Activated T-helper 1 cell treated with Interleukin-2 at 50 U/mL for 16 hours (primary cell): ENCODE measurements around the gene TTLL10.
"Not testable (repeated sequence)": the region's sequence is repeated elsewhere in the genome, so short reads cannot be mapped to it uniquely, and the experiment has no call there.

Experiments
- DNase-seq: peaks from one replicate; pipeline ENCODE4 v3.0.0-alpha.2; 2020; ENCODE audit warnings: low read depth

Gene TTLL10

DNA sequence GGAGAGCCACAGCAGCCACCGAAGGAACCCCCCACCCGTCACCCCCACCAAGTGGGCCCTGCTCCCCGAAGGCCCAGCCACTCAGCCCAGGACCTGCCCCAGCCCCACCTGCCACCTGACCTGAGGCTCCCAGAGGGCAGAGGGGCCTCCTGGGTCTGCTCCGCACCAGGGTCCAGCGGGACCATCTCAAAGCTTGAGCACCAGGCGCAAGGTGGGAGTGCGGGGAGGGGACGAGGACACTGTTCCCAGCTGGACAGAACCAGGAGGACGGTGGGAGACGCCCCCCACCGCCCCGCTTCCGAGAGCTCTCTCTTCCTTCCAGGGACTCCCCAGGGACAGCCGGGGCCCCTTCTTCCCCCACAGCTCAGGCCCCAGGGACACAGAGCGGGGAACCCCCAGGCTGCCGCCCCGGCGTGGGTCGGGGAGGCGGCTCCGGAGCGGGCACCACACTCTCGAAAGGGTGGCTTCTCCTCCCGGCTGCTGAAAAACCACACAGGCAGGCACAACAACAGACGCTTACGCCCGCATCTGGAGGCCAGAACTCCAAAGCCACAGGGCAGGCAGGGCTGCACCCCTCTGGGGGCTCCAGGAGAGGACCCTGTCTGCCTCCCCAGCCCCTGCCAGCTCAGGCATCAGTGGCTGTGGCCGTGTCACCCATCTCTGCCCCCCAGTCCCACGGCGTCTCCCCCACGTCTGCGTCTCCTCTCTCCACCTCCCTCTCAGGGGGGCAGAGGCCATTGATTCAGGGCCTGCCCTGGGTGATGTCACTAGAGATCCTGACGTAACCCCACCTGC is 1.9 kb upstream of the TTLL10 start:
- DNase-seq = no peak

- no peak for DNase-seq
These were observed 453 bp upstream of the TTLL10 start for GRCh38 chr1:1173061-1173792.

GRCh38 chr1:1175221-1176062 is 1.8 kb downstream of the TTLL10 start:
- no peak for DNase-seq

DNA sequence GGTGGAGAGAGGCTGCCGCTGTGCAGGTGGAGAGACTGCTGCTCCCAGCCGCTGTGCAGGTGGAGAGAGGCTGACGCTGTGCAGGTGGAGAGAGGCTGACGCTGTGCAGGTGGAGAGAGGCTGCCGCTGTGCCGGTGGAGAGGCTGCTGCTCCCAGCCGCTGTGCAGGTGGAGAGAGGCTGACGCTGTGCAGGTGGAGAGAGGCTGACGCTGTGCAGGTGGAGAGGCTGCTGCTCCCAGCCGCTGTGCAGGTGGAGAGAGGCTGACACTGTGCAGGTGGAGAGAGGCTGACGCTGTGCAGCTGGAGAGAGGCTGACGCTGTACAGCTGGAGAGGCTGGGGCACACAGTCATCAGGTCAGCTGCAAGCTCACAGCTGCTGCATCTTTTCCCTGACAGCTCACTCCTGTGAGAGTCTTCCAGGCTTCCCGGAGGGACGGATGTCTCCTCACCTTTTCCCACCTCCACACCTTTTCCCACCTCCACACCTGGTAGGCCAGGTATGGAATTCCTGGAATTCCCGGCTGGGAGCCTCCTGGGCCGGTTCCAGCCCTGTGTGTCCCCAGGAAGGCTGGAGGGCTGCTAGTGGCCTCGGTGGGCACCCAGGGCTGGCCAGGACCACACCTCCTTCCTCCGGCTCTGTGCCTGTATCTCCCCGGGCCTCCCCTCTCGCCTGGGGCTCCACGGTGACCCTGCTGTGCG is 2.5 kb downstream of the TTLL10 start:
- DNase-seq = not testable (repeated sequence)

GRCh38 chr1:1176931-1177330 is 3.3 kb downstream of the TTLL10 start:
- DNase-seq = no peak

GRCh38 chr1:1177452-1178206 is 3.9 kb downstream of the TTLL10 start:
- DNase-seq = no peak

GRCh38 chr1:1178794-1179331 is 5.2 kb downstream of the TTLL10 start:
- no peak for DNase-seq

- DNase-seq = no peak
These were observed 5.8 kb downstream of the TTLL10 start for GRCh38 chr1:1179346-1179982.

- DNase-seq = no peak
These were observed 6.5 kb downstream of the TTLL10 start for GRCh38 chr1:1179983-1180861.

DNA sequence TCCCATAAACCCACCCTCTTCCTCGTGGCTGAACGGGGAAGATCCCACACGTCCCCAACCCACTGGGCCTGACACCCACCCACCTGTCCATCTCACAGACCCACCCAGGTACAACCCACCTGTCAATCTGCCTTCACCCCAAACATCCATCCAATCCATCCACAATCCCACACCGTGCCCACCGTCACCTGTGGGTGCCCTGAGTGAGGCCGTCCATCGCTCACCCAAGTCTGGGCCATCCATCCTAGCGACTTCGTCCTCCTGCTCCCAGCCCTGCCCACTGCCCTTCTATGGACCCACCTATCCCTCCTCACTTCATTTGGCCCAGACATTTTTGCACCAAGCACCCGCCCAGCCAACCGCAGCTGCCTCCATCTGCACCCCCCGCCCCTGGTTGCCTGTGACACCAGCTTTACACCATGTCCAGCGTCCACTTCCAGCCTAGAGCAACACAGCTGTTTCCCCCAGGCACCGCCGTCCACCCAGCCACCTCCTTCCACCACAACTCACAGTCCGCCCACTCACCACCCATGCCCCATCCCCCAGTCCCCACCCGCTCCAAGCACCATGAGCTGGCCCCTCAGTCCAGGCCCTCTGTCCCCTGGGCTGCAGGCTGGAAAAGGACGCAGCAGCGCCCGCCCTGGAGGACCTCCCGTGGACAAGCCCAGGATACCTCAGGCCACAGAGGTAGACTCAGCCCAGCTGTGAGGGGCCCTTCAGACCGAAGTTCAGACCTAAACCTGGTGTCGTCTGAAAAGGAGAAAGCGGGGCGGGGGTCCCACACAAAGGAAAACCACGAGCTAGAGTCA is 7.7 kb downstream of the TTLL10 start:
- DNase-seq = no peak

- no peak for DNase-seq
These were observed 8.3 kb downstream of the TTLL10 start for GRCh38 chr1:1181938-1182410.

GRCh38 chr1:1182491-1183220 is 9.0 kb downstream of the TTLL10 start:
- DNase-seq = no peak

DNA sequence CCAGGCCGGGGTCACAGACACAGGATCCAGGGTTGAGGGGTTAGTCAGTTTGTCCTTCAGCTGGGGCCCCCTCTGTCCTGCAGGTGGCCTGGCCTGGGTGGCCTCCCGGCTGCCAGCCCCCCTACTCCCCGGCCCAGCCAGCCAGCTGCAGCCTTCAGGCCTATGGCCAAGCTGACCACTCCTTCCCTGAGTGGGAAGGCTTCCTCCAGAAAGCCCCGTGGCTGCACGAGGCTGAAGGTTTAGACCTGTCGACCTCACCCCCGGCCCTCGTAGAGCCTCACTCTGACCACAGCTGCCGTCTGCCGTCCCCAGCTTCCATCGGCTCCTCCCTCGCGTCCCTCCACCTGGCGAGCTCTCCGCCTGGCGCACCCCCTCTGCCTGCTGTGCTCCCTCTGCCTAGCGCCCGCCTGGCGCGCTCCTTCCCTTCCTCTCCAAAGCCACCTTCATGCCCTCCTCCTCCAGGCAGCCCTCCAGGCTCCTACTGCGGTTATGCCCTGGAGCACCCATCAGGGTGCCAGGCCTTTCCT is 9.6 kb downstream of the TTLL10 start:
- DNase-seq = no peak

DNA sequence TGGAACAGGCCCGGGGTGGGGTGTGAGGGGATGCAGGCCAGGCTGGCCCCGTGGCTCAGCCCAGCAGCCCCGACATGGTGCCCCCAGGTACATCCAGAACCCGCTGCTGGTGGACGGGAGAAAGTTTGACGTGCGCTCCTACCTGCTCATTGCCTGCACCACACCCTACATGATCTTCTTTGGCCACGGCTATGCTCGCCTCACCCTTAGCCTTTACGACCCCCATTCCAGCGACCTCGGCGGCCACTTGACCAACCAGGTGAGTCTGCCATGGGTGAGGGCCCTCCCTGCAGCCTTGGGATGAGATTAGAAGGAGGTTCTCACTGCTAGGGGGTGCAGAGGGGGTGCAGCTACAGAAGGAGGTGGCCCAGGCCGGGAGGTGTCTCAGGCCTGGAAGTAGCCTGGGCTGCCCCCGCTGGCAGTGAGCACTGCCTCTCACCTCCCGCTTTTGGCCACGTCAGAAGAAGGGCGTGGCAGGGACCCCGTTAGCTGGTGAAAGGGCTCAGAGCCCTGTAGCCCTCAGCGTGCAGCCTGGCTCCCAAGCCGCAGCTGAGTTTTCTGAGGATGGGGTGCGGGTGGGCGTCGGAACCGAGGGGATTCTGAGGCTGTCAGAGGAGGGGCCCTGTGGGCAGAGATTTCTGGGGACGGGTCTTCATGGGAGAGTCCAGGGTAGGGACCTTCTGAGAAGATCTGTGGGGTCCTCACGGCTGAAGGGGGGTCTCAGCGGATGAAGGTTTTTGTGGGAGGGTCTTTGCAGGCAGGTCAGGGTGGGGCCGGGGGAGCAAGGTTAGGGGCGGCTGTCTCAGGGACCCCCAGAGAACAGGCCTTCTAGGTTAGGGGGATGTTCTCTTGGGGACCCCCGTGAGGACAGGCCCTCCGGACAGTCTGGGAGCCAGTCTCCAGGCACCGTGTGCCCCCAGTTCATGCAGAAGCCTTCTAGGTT is 10.4 kb downstream of the TTLL10 start:
- DNase-seq = no peak

DNA sequence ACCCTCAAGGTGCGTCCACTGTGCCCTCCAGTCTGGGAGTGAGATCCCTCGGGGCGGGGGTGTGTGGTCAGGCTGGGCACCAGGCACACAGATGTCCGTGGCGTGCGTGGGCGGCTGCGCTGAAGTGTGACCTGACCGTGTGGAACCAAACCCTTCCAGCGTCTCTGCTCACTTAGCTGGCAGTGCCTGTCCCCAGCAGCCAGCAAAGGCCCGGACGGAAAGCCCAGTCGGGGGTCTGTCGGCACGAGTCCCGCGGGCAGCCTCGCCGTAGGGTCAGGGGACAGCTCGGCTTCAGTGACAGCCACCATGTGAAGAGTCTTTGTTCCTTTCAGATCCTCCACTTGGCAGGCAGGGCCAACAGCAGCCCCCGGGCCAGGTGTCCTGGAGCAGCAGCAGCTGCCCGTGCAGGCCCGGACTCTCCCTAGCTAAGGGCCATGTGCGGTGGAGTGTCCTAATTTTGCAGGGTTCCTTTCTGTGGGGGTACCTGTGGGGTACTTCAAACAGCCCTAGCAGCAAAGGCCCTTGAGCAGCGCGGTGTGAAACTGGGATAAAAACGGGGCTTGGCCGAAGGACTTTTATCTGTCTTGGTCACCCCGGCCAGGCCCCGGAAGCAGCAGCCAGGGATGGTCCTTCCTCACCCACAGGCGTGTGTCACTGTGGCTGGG is 11.6 kb downstream of the TTLL10 start:
- DNase-seq = no peak

GRCh38 chr1:1187938-1188337 is 14.3 kb downstream of the TTLL10 start:
- DNase-seq = no peak
